HCT116 (cell line): ENCODE measurements around the gene STK39. TPM values are rescaled to one million over a fixed set of nuclear protein-coding genes. Genes with fewer than 3 reads are reported as not detected.

Source experiments
- ATAC-seq: fragments of 200-7000 bp; cut with Tn5 transposase; 2 replicates; pipeline ENCODE4 v1.9.1; 2020; ENCODE audit warnings: mild to moderate bottlenecking, moderate library complexity
- BruUV-seq: library from RNA; stranded (reverse); fragments of 400-500 nt; replicated peaks from 2 replicates; lab custom pipeline; 2021; lab: Mats Ljungman, UMichigan
- CTCF ChIA-PET: fragments of 300-600 bp; sonication (Branson Sonifier 250); formaldehyde crosslinking; loops from one replicate; lab custom pipeline; 2021; ENCODE audit warnings: antibody characterized with exemption; lab: Charles Lee
- POLR2A ChIA-PET: fragments of 300-600, 350-600 bp; sonication (Branson Sonifier 250); formaldehyde crosslinking; loops from one replicate; lab custom pipeline; 2021; ENCODE audit warnings: antibody characterized with exemption; lab: Charles Lee
- RAD21 ChIA-PET, 2 experiments: fragments of 300-600 bp; sonication (Branson Sonifier 250); formaldehyde crosslinking; loops; one replicate each; lab custom pipeline; 2023; ENCODE audit warnings: low total read pairs in 2 of 2; ENCODE audit not compliant: uncharacterized antibody in 2 of 2, unreplicated experiment in 2 of 2, low non-redundant PET in 1 of 2; lab: Charles Lee
- DNase-seq: peaks from one replicate; pipeline ENCODE4 v3.0.0-alpha.2; 2010; ENCODE audit warnings: low read depth, low spot score
- H2AFZ ChIP-seq: fragments of 200-600 bp; shearing (Covaris generic), sonication (generic); 2 replicates; pipeline ENCODE4 v1.6.1; 2017; ENCODE audit warnings: low read depth, mixed run types, mixed read lengths, antibody characterized with exemption, low read length; ENCODE audit not compliant: poor library complexity, severe bottlenecking
- H3K27ac ChIP-seq: 2 replicates; pipeline ENCODE4 v1.5.1; 2012; ENCODE audit warnings: low read depth, low read length
- H3K27me3 ChIP-seq: fragments of 200-600 bp; sonication (generic); 2 replicates; pipeline ENCODE4 v1.6.1; 2016; ENCODE audit warnings: mixed run types, low read length, mixed read lengths; ENCODE audit not compliant: insufficient read depth
- H3K36me3 ChIP-seq, 2 experiments: fragments of 200-500 bp in 1 of 2; fragments of 200-600 bp in 1 of 2; sonication (Bioruptor generic) in 1 of 2; sonication (generic) in 1 of 2; 2 replicates each; pipeline versions ENCODE4 v1.5.1 to v1.6.1; 2014 to 2016; ENCODE audit warnings: low read length in 2 of 2, inconsistent platforms in 1 of 2, mixed read lengths in 1 of 2, mixed run types in 1 of 2; ENCODE audit not compliant: insufficient read depth in 2 of 2, control insufficient read depth in 1 of 2
- H3K4me1 ChIP-seq, 2 experiments: fragments of 200-600 bp in 1 of 2; sonication (generic) in 1 of 2; 2 replicates each; pipeline versions ENCODE4 v1.5.1 to v1.6.1; 2012 to 2017; ENCODE audit warnings: low read length in 2 of 2, inconsistent platforms in 1 of 2, mild to moderate bottlenecking in 1 of 2, mixed read lengths in 1 of 2, mixed run types in 1 of 2, moderate library complexity in 1 of 2; ENCODE audit not compliant: insufficient read depth in 2 of 2, control insufficient read depth in 1 of 2
- H3K4me2 ChIP-seq: fragments of 200-600 bp; sonication (generic); 2 replicates; pipeline ENCODE4 v1.6.1; 2017; ENCODE audit warnings: mixed run types, low read length, mixed read lengths
- H3K4me3 ChIP-seq, 2 experiments: fragments of 200-600 bp in 1 of 2; sonication (generic) in 1 of 2; replicated peaks in 1 of 2; 2 replicates each; pipeline ENCODE4 v1.5.1; 2011 to 2016; ENCODE audit warnings: low read length in 2 of 2, control low read depth in 1 of 2, low read depth in 1 of 2, mild to moderate bottlenecking in 1 of 2, mixed read lengths in 1 of 2, mixed run types in 1 of 2
- H3K79me2 ChIP-seq: fragments of 200-600 bp; sonication (generic); 2 replicates; pipeline ENCODE4 v1.6.1; 2017; ENCODE audit warnings: mild to moderate bottlenecking, mixed run types, low read length, moderate library complexity, mixed read lengths; ENCODE audit not compliant: insufficient read depth
- H3K9ac ChIP-seq: fragments of 200-600 bp; sonication (generic); 2 replicates; pipeline ENCODE4 v1.6.1; 2016; ENCODE audit warnings: low read length, mixed read lengths
- H3K9me2 ChIP-seq: fragments of 200-600 bp; sonication (generic), shearing (Covaris generic); 2 replicates; pipeline ENCODE4 v1.6.1; 2017; ENCODE audit warnings: mixed run types, mild to moderate bottlenecking, moderate library complexity; ENCODE audit not compliant: insufficient read depth
- H3K9me3 ChIP-seq, 2 experiments: fragments of 200-500 bp in 1 of 2; fragments of 200-600 bp in 1 of 2; sonication (Bioruptor generic) in 1 of 2; sonication (generic) in 1 of 2; 2 replicates each; pipeline ENCODE4 v1.6.1; 2014 to 2017; ENCODE audit warnings: low read length in 2 of 2, mixed read lengths in 2 of 2, inconsistent platforms in 1 of 2, low read depth in 1 of 2, mild to moderate bottlenecking in 1 of 2, mixed run types in 1 of 2, moderate library complexity in 1 of 2; ENCODE audit not compliant: control insufficient read depth in 1 of 2, insufficient read depth in 1 of 2
- H4K20me1 ChIP-seq: fragments of 200-600 bp; sonication (generic), shearing (Covaris generic); 2 replicates; pipeline ENCODE4 v1.6.1; 2017; ENCODE audit warnings: mixed run types, mild to moderate bottlenecking, moderate library complexity; ENCODE audit not compliant: insufficient read depth
- CBX3 ChIP-seq: IDR thresholded peaks from 2 replicates; pipeline ENCODE4 v1.6.1; 2012; ENCODE audit warnings: low read depth
- CEBPB ChIP-seq: IDR thresholded peaks from 2 replicates; pipeline ENCODE4 v1.6.1; 2012; ENCODE audit warnings: low read depth
- EGR1 ChIP-seq: IDR thresholded peaks from 2 replicates; pipeline ENCODE4 v1.6.1; 2012; ENCODE audit warnings: low read depth
- ELF1 ChIP-seq: IDR thresholded peaks from 2 replicates; pipeline ENCODE4 v1.6.1; 2012; ENCODE audit warnings: low read depth, borderline replicate concordance
- EZH2 ChIP-seq: fragments of 200-600 bp; sonication (generic); IDR thresholded peaks from 2 replicates; pipeline ENCODE4 v1.6.1; 2017; ENCODE audit warnings: antibody characterized with exemption, mixed run types
- EZH2phosphoT487 ChIP-seq: fragments of 200-600 bp; IDR thresholded peaks from 2 replicates; pipeline ENCODE4 v1.6.1; 2018; ENCODE audit warnings: antibody characterized with exemption, borderline replicate concordance
- POLR2A ChIP-seq: IDR thresholded peaks from 2 replicates; pipeline ENCODE4 v1.7.0; 2011; ENCODE audit warnings: borderline replicate concordance; ENCODE audit not compliant: insufficient read depth, insufficient read length; ENCODE audit errors: extremely low read depth
- POLR2AphosphoS5 ChIP-seq: IDR thresholded peaks from 2 replicates; pipeline ENCODE4 v1.6.1; 2011; ENCODE audit warnings: mild to moderate bottlenecking, low read depth, low read length, moderate library complexity
- RAD21 ChIP-seq: IDR thresholded peaks from 2 replicates; pipeline ENCODE4 v1.6.1; 2012; ENCODE audit warnings: low read depth, mild to moderate bottlenecking
- SIN3A ChIP-seq: IDR thresholded peaks from 2 replicates; pipeline ENCODE4 v1.6.1; 2012; ENCODE audit warnings: low read depth
- SP1 ChIP-seq: IDR thresholded peaks from 2 replicates; pipeline ENCODE4 v1.6.1; 2012; ENCODE audit warnings: low read depth
- YY1 ChIP-seq: IDR thresholded peaks from 2 replicates; pipeline ENCODE4 v1.6.1; 2011; ENCODE audit warnings: low read length, low read depth, moderate library complexity, mild to moderate bottlenecking; ENCODE audit not compliant: insufficient replicate concordance; ENCODE audit errors: extremely low read depth
- ZFX ChIP-seq: fragments of 450-650 bp; IDR thresholded peaks from 2 replicates; pipeline ENCODE4 v1.6.1; 2017
- ZNF274 ChIP-seq: fragments of 200-500 bp; sonication (Bioruptor generic); IDR thresholded peaks from 2 replicates; pipeline ENCODE4 v1.6.1; 2014; ENCODE audit warnings: mild to moderate bottlenecking, low read depth, low read length, inconsistent platforms
- intact Hi-C: fragments of 100-400 bp; cut with micrococcal nuclease; formaldehyde crosslinking; loops from 2 replicates; pipeline ENCODE4 v1.10.0; 2022
- total RNA-seq: library from RNA; stranded (reverse); gene quantifications from one replicate; pipeline ENCODE4 v1.2.1, GENCODE V29; 2021; ENCODE audit not compliant: unreplicated experiment
- TF ChIP-seq, protein P1 (sequence below): IDR thresholded peaks from 2 replicates; pipeline ENCODE4 v1.6.1; 2011; ENCODE audit warnings: mild to moderate bottlenecking, low read length, moderate library complexity; ENCODE audit not compliant: insufficient replicate concordance; ENCODE audit errors: extremely low read depth
- TF ChIP-seq, protein P2 (sequence below): IDR thresholded peaks from 2 replicates; pipeline ENCODE4 v1.6.1; 2012
- TF ChIP-seq, protein P3 (sequence below), 3 experiments: fragments of 200-600 bp in 1 of 3; sonication (generic) in 1 of 3; IDR thresholded peaks in 2 of 3; conservative IDR thresholded peaks in 1 of 3; 2 replicates each; pipeline ENCODE4 v1.5.1; 2012 to 2017; ENCODE audit warnings: low read depth in 2 of 3, low read length in 2 of 3, antibody characterized with exemption in 1 of 3, borderline replicate concordance in 1 of 3, control low read depth in 1 of 3, mild to moderate bottlenecking in 1 of 3, mixed read lengths in 1 of 3, mixed run types in 1 of 3, moderate library complexity in 1 of 3; ENCODE audit not compliant: insufficient read depth in 1 of 3
- TF ChIP-seq, protein P4 (sequence below): IDR thresholded peaks from 2 replicates; pipeline ENCODE4 v1.6.1; 2012; ENCODE audit warnings: low read depth

Gene STK39
- total RNA-seq, 1 experiment from 2014 or later = 118 TPM

DNA sequence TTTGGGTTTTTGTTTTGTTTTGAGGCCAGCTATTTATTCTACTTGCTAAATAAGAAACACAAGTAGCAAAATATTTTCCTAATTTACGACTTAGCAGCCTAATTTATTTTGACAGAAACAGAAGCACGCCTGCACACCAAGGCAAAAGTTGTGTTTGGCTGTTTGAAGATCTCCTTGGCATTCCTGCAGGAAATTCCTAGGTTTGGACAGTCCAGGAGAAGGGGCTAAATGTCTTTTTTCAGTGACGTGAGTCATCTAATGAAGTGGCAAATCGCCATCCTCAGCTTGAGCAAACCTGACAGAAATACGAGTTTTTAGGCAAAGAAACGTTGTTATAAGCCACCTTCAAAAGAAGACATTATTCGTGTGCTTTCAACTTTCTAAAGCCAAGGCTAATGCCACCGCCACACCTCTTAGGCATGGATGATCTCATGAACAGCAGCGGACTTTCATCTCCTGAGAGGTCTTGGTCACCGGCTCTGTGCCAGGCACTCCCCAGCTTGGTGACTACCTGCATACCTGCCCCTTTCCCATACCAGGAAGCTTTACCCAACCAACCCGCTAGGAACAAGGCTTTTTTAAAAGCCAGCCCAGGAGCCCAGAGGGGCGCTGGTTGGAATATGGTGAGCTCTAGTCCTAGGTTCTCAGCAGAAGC lies 30.9 kb downstream of the STK39 start:
- peak overlapping the region; percentile 7 to 31; a peak in 2 of 4 replicates for H3K4me3 ChIP-seq
- BruUV-seq = TSS peak; percentile 46
- H3K9me3 ChIP-seq = no peaks in the 10 kb centered on the region
- H3K27me3 ChIP-seq = no peaks in the 10 kb centered on the region
- RAD21 ChIA-PET = interaction anchor here in 1 of 2 experiments (0.6 kb wide), 1 partner anchor 17 kb away, joined by 3 read pairs; no protein-coding TSS in a partner anchor
- H3K79me2 ChIP-seq = peaks cover 87% of the 10 kb centered on the region
- POLR2A ChIA-PET = interaction anchor here (1.0 to 1.8 kb wide), 4 partner anchors 10 to 27 kb away, joined by 3 to 7 read pairs (median 6); no protein-coding TSS in a partner anchor
- ATAC-seq (peak; percentile 86), DNase-seq (peak; percentile 97)
- H2AFZ ChIP-seq = no peak overlapping the region
- peak overlapping the region; percentile 64 for H3K9ac ChIP-seq
- no peaks in the 10 kb centered on the region for H3K9me2 ChIP-seq
- H3K4me2 ChIP-seq = peak overlapping the region; percentile 73
- peaks cover 0 to 4% of the 10 kb centered on the region in 2 experiments; a peak in 1 of 4 replicates for H3K36me3 ChIP-seq
- H3K4me1 ChIP-seq = peaks cover 92 to 100% of the 10 kb centered on the region in 2 experiments
- H3K27ac ChIP-seq = peak overlapping the region; percentile 99
- intact Hi-C loops = loop anchor here (1.0 kb wide), 1 partner anchor 55 kb away; no protein-coding TSS in a partner anchor
- CTCF ChIA-PET = interaction anchor here (1.1 to 1.3 kb wide), 2 partner anchors 10 to 130 kb away, joined by 3 to 4 read pairs; no protein-coding TSS in a partner anchor
- H4K20me1 ChIP-seq = no peaks in the 10 kb centered on the region
- TF ChIP-seq, protein P1, sequence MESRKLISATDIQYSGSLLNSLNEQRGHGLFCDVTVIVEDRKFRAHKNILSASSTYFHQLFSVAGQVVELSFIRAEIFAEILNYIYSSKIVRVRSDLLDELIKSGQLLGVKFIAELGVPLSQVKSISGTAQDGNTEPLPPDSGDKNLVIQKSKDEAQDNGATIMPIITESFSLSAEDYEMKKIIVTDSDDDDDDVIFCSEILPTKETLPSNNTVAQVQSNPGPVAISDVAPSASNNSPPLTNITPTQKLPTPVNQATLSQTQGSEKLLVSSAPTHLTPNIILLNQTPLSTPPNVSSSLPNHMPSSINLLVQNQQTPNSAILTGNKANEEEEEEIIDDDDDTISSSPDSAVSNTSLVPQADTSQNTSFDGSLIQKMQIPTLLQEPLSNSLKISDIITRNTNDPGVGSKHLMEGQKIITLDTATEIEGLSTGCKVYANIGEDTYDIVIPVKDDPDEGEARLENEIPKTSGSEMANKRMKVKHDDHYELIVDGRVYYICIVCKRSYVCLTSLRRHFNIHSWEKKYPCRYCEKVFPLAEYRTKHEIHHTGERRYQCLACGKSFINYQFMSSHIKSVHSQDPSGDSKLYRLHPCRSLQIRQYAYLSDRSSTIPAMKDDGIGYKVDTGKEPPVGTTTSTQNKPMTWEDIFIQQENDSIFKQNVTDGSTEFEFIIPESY = peak; percentile 82
- TF ChIP-seq, protein P2, sequence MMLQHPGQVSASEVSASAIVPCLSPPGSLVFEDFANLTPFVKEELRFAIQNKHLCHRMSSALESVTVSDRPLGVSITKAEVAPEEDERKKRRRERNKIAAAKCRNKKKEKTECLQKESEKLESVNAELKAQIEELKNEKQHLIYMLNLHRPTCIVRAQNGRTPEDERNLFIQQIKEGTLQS = peak; percentile 88; the same call in 1 of the 2 replicates
- TF ChIP-seq, protein P3, sequence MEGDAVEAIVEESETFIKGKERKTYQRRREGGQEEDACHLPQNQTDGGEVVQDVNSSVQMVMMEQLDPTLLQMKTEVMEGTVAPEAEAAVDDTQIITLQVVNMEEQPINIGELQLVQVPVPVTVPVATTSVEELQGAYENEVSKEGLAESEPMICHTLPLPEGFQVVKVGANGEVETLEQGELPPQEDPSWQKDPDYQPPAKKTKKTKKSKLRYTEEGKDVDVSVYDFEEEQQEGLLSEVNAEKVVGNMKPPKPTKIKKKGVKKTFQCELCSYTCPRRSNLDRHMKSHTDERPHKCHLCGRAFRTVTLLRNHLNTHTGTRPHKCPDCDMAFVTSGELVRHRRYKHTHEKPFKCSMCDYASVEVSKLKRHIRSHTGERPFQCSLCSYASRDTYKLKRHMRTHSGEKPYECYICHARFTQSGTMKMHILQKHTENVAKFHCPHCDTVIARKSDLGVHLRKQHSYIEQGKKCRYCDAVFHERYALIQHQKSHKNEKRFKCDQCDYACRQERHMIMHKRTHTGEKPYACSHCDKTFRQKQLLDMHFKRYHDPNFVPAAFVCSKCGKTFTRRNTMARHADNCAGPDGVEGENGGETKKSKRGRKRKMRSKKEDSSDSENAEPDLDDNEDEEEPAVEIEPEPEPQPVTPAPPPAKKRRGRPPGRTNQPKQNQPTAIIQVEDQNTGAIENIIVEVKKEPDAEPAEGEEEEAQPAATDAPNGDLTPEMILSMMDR (IDR thresholded peaks at IDR 0.05 in 2 of 3, conservative IDR thresholded peaks at IDR 0.05 in 1 of 3; ENCODE audit: borderline replicate concordance in 1 of 3, insufficient read depth in 1 of 3, low read depth in 2 of 3, low read length in 2 of 3) = no peak
- peak; percentile 33 for TF ChIP-seq RAD21
- TF ChIP-seq ELF1 = no peak; the same call in 1 of the 2 replicates
- peak; percentile 97 for TF ChIP-seq SP1
- no peak for TF ChIP-seq ZNF274
- TF ChIP-seq EZH2 = no peak
- TF ChIP-seq CBX3 = peak; percentile 95
- TF ChIP-seq, protein P4, sequence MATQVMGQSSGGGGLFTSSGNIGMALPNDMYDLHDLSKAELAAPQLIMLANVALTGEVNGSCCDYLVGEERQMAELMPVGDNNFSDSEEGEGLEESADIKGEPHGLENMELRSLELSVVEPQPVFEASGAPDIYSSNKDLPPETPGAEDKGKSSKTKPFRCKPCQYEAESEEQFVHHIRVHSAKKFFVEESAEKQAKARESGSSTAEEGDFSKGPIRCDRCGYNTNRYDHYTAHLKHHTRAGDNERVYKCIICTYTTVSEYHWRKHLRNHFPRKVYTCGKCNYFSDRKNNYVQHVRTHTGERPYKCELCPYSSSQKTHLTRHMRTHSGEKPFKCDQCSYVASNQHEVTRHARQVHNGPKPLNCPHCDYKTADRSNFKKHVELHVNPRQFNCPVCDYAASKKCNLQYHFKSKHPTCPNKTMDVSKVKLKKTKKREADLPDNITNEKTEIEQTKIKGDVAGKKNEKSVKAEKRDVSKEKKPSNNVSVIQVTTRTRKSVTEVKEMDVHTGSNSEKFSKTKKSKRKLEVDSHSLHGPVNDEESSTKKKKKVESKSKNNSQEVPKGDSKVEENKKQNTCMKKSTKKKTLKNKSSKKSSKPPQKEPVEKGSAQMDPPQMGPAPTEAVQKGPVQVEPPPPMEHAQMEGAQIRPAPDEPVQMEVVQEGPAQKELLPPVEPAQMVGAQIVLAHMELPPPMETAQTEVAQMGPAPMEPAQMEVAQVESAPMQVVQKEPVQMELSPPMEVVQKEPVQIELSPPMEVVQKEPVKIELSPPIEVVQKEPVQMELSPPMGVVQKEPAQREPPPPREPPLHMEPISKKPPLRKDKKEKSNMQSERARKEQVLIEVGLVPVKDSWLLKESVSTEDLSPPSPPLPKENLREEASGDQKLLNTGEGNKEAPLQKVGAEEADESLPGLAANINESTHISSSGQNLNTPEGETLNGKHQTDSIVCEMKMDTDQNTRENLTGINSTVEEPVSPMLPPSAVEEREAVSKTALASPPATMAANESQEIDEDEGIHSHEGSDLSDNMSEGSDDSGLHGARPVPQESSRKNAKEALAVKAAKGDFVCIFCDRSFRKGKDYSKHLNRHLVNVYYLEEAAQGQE = no peak
- no peak; the same call in 1 of the 2 replicates for TF ChIP-seq EGR1
- no peak for TF ChIP-seq POLR2A
- TF ChIP-seq YY1 = peak; percentile 61
- peak; percentile 78 for TF ChIP-seq POLR2AphosphoS5
- TF ChIP-seq ZFX = no peak
- peak; percentile 88 for TF ChIP-seq CEBPB
- no peak for TF ChIP-seq EZH2phosphoT487
- TF ChIP-seq SIN3A = peak; percentile 97
